NCI-H187 (cell line): Measurements from ENCODE around the gene GRIK2.

Experiments
- DNase-seq, 2 experiments: peaks; one replicate each; lab custom pipeline; 2025; lab: John Stamatoyannopoulos, UW

Gene GRIK2

GRCh38 chr6:101539510-101540245, 146.2 kb downstream of the GRIK2 start:
- DNase-seq = no peak

- DNase-seq = no peak
Observed at GRCh38 chr6:101541894-101542293, 148.4 kb downstream of the GRIK2 start.

GRCh38 chr6:101543796-101544195, 150.3 kb downstream of the GRIK2 start:
- no peak for DNase-seq

GRCh38 chr6:101544286-101544685, 150.8 kb downstream of the GRIK2 start:
- no peak for DNase-seq

- no peak for DNase-seq
Observed at GRCh38 chr6:101545191-101545590, 151.7 kb downstream of the GRIK2 start.

- DNase-seq = no peak
Observed at GRCh38 chr6:101550451-101550850, 156.9 kb downstream of the GRIK2 start.

GRCh38 chr6:101554231-101554630, 160.7 kb downstream of the GRIK2 start:
- DNase-seq = no peak

DNA sequence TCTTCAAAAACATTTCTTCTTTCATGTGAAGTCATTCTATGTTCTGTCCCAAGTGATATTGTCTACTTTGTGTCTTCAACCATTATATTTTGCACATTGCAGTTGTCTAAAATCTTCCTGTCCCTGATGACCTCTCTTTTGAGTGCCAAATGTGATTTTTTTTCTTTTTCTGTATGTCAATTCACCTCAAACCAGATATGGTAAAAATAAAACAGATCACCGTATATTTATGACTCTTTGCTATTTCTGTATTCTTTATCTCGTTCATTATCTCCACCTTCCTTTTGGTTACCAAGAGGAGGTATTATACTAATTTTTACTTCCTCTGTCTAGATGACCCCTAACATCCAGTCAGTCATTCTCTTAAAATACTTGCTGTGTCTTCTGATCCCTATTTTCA, 165.2 kb downstream of the GRIK2 start:
- DNase-seq = no peak

DNA sequence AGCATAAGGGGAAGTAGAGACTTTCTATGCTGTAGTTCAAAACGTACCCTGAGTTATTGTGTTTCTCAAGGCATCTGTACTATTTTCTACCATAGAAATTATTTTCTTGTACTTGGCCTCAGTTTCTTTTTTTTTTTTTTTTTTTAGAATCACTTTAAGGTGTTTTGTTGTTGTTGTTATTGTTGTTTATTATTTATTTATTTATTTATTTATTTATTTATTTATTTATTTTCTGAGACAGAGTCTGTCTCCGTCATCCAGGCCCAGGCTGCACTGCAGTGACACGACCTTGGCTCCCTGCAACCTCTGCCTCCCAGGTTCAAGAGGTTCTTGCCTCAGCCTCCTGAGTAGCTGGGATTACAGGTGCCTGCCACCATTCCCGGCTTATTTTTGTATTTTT, 179.1 kb downstream of the GRIK2 start:
- DNase-seq = no peak

DNA sequence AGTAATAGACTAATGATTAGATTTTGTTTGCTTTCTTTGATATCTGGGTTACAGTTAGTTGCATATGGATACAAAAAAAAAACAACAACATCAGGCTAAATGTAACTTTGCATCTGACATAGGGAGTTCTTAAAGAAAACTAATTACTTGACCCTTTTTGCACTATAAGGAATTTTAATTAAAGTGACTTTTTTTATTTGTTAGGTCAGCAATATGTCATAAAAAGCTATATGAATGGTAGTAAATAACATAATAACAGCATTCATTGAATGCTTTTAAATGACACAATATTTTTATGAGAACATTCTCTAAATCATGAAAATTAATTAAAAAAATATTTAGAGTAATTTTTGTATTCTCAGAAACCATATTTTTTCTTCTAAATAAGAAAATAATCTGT, 183.6 kb downstream of the GRIK2 start:
- DNase-seq = no peak

GRCh38 chr6:101578306-101578705, 184.8 kb downstream of the GRIK2 start:
- no peak for DNase-seq

DNA sequence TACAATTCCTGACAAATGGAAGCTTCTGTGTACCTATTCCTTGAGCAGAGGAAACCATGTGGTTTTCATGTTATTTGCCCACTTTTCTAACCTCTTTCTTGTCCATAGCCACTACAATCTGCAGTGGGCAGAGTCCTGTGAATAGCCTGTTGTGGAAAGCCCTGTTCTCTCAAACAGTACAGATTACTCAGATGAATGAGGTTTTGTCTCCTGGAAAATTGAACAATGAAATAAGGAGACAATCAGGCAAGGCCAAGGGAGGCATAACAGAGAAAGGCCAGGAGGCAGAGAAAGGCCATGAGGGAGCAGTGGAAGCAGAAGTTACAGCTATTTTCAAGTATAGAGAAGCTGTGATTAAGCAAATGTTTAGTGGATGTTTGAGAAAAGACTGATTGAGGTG, 189.3 kb downstream of the GRIK2 start:
- no peak for DNase-seq

DNA sequence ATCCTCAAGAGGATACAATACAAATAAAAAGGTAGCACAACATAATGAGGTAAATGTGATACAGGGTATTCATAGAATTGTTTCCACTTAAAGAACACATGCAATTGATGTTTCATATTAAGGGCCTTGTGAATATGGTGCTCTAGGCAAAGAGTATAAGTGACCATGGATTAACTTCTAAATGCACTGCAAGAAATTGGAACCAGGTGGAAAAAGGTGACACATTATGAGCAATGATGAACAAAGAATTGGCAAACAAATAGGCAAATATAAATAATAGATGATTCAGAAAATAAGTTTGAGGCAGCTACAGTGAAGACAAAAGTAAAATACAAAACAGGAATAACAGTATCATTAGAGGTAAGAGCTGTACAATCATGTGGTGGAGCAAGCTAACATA, 192.0 kb downstream of the GRIK2 start:
- DNase-seq = no peak

- no peak for DNase-seq
Observed at GRCh38 chr6:101588343-101588742, 194.8 kb downstream of the GRIK2 start.

DNA sequence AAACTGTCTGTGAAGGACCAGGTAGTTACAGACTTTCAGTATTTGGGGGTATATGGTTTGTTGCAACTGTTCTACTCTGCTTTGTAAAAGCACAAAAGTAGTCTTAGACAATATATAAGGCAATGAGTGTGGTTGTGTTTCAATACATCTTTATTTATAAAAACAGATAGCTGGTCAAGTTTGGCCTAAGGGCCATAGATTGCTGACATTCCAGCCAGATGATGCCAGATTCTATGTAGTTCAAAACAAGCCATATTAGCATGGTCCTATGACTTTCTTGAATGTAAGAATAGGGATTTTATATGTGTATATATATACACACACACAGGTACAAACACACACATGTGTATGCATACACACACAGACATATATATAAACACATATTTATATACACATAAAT, 201.8 kb downstream of the GRIK2 start:
- DNase-seq = no peak

GRCh38 chr6:101597693-101598092, 204.2 kb downstream of the GRIK2 start:
- DNase-seq = no peak

GRCh38 chr6:101605426-101605825, 211.9 kb downstream of the GRIK2 start:
- no peak for DNase-seq

- DNase-seq = no peak
Observed at GRCh38 chr6:101605874-101606273, 212.4 kb downstream of the GRIK2 start.

- DNase-seq = no peak
Observed at GRCh38 chr6:101607111-101607690, 213.7 kb downstream of the GRIK2 start.

- no peak for DNase-seq
Observed at GRCh38 chr6:101608703-101609102, 215.2 kb downstream of the GRIK2 start.

DNA sequence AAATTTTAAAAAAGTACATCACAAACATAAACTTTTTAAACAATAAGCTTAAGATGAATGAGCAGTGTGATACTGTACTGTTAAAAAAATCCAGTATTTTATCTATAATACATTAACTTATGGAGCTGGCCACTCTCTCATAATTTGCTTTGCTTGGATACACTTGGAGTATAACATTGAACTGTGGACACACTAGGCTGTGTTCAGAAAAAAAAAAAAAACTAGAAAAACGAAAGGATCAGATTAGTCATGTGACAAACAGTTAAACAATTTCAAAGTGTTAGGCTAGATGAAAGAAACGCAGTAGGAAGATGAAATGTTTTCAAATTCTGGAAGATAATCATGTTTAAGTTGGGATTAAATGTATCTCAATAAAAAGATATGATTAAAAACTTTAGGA, 220.0 kb downstream of the GRIK2 start:
- no peak for DNase-seq

GRCh38 chr6:101614774-101615173, 221.3 kb downstream of the GRIK2 start:
- no peak for DNase-seq

GRCh38 chr6:101626269-101626668, 232.8 kb downstream of the GRIK2 start:
- peak; percentile 33 to 80 for DNase-seq

DNA sequence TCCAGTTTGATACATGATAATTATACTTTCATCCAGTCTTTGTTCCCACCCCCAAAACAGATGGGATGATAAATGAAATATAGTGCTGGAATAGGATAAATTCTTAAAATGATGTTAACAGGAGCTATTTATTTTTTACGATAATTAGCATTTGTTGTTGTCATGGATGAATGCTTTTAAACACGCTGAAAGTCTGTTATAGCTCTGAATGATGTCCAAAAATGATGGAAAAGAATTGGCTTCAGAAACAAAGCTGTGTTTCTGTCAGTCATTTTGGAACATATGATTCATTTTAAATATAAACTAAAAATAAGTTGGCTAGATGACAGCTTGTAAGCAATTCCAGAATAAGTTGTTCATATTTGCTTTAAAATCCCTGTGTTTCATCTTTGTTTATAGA, 237.4 kb downstream of the GRIK2 start:
- no peak for DNase-seq
